ENCODE data around the gene TMEM18. TPM values are rescaled to one million over a fixed set of nuclear protein-coding genes. Genes with fewer than 3 reads are reported as not detected.

Gene TMEM18
- total and polyA plus RNA-seq, 8 donors, result 1.4 to 31.1 (median 14.5) TPM

GRCh38 chr2:639703-640102, 37.5 kb downstream of the TMEM18 start:
- Histone ChIP-seq H3K36me3 (no peaks in the 10 kb centered on the region), H3K9me3 (no peaks in the 10 kb centered on the region), H3K4me3 (no peak overlapping the region), H3K4me1 (peaks cover 6 to 11% (median 7%) of the 10 kb centered on the region in 4 donors), H3K27me3 (peaks cover 0 to 17% (median 3%) of the 10 kb centered on the region in 3 donors), H3K27ac (no peak overlapping the region)
- DNase-seq, result no peak
- intact Hi-C loops (cut with DNase I; ENCODE audit: low total_unique reads), result no loop called here
- TF ChIP-seq POLR2AphosphoS5 (IDR thresholded peaks at IDR 0.05) (no peak), CTCF (IDR thresholded peaks at IDR 0.05) (no peak), EP300 (IDR thresholded peaks at IDR 0.05) (no peak), POLR2A (IDR thresholded peaks at IDR 0.05) (no peak)
- WGBS, 5 donors, result 79 to 84% (median 82%) methylated on average over 6 of the region's 6 CpGs

- H3K9me3 ChIP-seq, result no peaks in the 10 kb centered on the region
- intact Hi-C loops (cut with DNase I; ENCODE audit: low total_unique reads), result no loop called here
- no peak for TF ChIP-seq EP300 (IDR thresholded peaks at IDR 0.05)
- no peak for TF ChIP-seq CTCF (IDR thresholded peaks at IDR 0.05)
- no peak for TF ChIP-seq POLR2A (IDR thresholded peaks at IDR 0.05)
- no peak for TF ChIP-seq POLR2AphosphoS5 (IDR thresholded peaks at IDR 0.05)
- peaks cover 6 to 11% (median 7%) of the 10 kb centered on the region in 4 donors for H3K4me1 ChIP-seq
- H3K4me3 ChIP-seq, result no peak overlapping the region
- no peaks in the 10 kb centered on the region for H3K36me3 ChIP-seq
- H3K27me3 ChIP-seq, result peaks cover 0 to 11% (median 3%) of the 10 kb centered on the region in 3 donors
- no peak for DNase-seq
- H3K27ac ChIP-seq, result no peak overlapping the region
- 61 to 77% (median 65%) methylated on average over 7 of the region's 7 CpGs for WGBS, 5 donors
Measured at GRCh38 chr2:637804-638203, 39.4 kb downstream of the TMEM18 start.

- no peak for DNase-seq
- TF ChIP-seq CTCF (IDR thresholded peaks at IDR 0.05) (no peak), POLR2A (IDR thresholded peaks at IDR 0.05) (no peak), POLR2AphosphoS5 (IDR thresholded peaks at IDR 0.05) (no peak), EP300 (IDR thresholded peaks at IDR 0.05) (no peak)
- Histone ChIP-seq H3K4me1 (peaks cover 6 to 11% (median 7%) of the 10 kb centered on the region in 4 donors), H3K27me3 (peaks cover 0 to 11% (median 3%) of the 10 kb centered on the region in 3 donors), H3K9me3 (no peaks in the 10 kb centered on the region), H3K27ac (no peak overlapping the region), H3K36me3 (no peaks in the 10 kb centered on the region), H3K4me3 (no peak overlapping the region)
- intact Hi-C loops (cut with DNase I; ENCODE audit: low total_unique reads), result no loop called here
- 67 to 73% (median 70%) methylated on average over 9 to 16 of the region's 16 CpGs for WGBS, 5 donors
Measured at GRCh38 chr2:637406-637776, 39.8 kb downstream of the TMEM18 start.

- intact Hi-C loops (cut with DNase I; ENCODE audit: low total_unique reads), result no loop called here
- TF ChIP-seq POLR2A (IDR thresholded peaks at IDR 0.05) (no peak), CTCF (IDR thresholded peaks at IDR 0.05) (peak in 5 of 7 experiments; percentile 70 to 85 (median 78)), EP300 (IDR thresholded peaks at IDR 0.05) (no peak), POLR2AphosphoS5 (IDR thresholded peaks at IDR 0.05) (peak in 1 of 3 donors; percentile 35)
- Histone ChIP-seq H3K36me3 (no peaks in the 10 kb centered on the region), H3K27me3 (peaks cover 0 to 11% (median 3%) of the 10 kb centered on the region in 3 donors), H3K4me1 (peaks cover 6 to 11% (median 7%) of the 10 kb centered on the region in 4 donors), H3K9me3 (no peaks in the 10 kb centered on the region), H3K27ac (no peak overlapping the region), H3K4me3 (peak overlapping the region; percentile 27 to 36 (median 32))
- DNase-seq, result peak; percentile 77 to 87
- 14 to 28% (median 25%) methylated on average over 49 to 57 of the region's 57 CpGs for WGBS, 5 donors
Measured at GRCh38 chr2:636641-637405, 40.4 kb downstream of the TMEM18 start.
